HepG2 (cell line): Measurements from ENCODE around the gene ITGB5. TPM values are rescaled to one million over a fixed set of nuclear protein-coding genes. Genes with fewer than 3 reads are reported as not detected.

Experiments
- ASH2L ChIP-seq: fragments of 300-600, 200-600 bp; sonication (generic); IDR thresholded peaks from 2 replicates; pipeline ENCODE4 v1.7.0; 2017; ENCODE audit warnings: low read depth, mild to moderate bottlenecking, moderate library complexity, mixed read lengths, low read length; ENCODE audit not compliant: insufficient read length
- CTCF ChIP-seq: sonication (generic); formaldehyde crosslinking; IDR thresholded peaks from 2 replicates; pipeline ENCODE4 v1.5.0; 2020; ENCODE audit warnings: mild to moderate bottlenecking, missing genetic modification reagents, moderate library complexity
- FOXJ3 ChIP-seq: sonication (generic); formaldehyde crosslinking; IDR thresholded peaks from 2 replicates; pipeline ENCODE4 v1.4.0; 2020; ENCODE audit warnings: missing genetic modification reagents, mild to moderate bottlenecking, borderline replicate concordance
- GTF2F1 ChIP-seq: fragments of 150-350 bp; IDR thresholded peaks from 2 replicates; pipeline ENCODE4 v1.6.1; 2014; ENCODE audit warnings: low read length
- HMG20B ChIP-seq: conservative IDR thresholded peaks from 2 replicates; pipeline ENCODE4 v1.6.1; 2016; ENCODE audit warnings: missing genetic modification reagents, missing compliant biosample characterization
- KLF12 ChIP-seq: sonication (generic); formaldehyde crosslinking; IDR thresholded peaks from 2 replicates; pipeline ENCODE4 v1.4.0; 2020; ENCODE audit warnings: missing genetic modification reagents, borderline replicate concordance
- PCBP1 ChIP-seq: fragments of 200-400 bp; formaldehyde crosslinking; IDR thresholded peaks from 2 replicates; pipeline ENCODE4 v1.6.1; 2017; ENCODE audit warnings: mild to moderate bottlenecking, low read depth, low read length, borderline replicate concordance
- PHF20 ChIP-seq: sonication (generic); formaldehyde crosslinking; IDR thresholded peaks from 2 replicates; pipeline ENCODE4 v1.5.0; 2020; ENCODE audit warnings: mild to moderate bottlenecking, missing genetic modification reagents
- POLR2A ChIP-seq, 2 experiments: IDR thresholded peaks; 2 replicates each; pipeline ENCODE4 v1.6.1; 2011; ENCODE audit warnings: low read depth in 2 of 2, low read length in 2 of 2, mild to moderate bottlenecking in 1 of 2, moderate library complexity in 1 of 2; ENCODE audit not compliant: insufficient read depth in 1 of 2
- RBM22 ChIP-seq: fragments of 200-400 bp; formaldehyde crosslinking; optimal IDR thresholded peaks from 2 replicates; pipeline ENCODE3; 2017; ENCODE audit warnings: mild to moderate bottlenecking, low read length, moderate library complexity
- SMC3 ChIP-seq: IDR thresholded peaks from 2 replicates; pipeline ENCODE4 v1.6.1; 2011; ENCODE audit warnings: low read length, improper control_type of control experiment
- TARDBP ChIP-seq: sonication (generic); formaldehyde crosslinking; IDR thresholded peaks from 2 replicates; pipeline ENCODE4 v1.8.0; 2022; ENCODE audit warnings: mild to moderate bottlenecking, missing genetic modification reagents
- TBL1XR1 ChIP-seq: fragments of 150-350 bp; IDR thresholded peaks from 2 replicates; pipeline ENCODE4 v1.6.1; 2014; ENCODE audit warnings: borderline replicate concordance, low read length; ENCODE audit not compliant: partially characterized antibody
- TSC22D2 ChIP-seq: sonication (generic); formaldehyde crosslinking; IDR thresholded peaks from 2 replicates; pipeline ENCODE4 v1.5.1; 2020; ENCODE audit warnings: missing genetic modification reagents, mild to moderate bottlenecking, borderline replicate concordance
- ZNF224 ChIP-seq: sonication (generic); formaldehyde crosslinking; IDR thresholded peaks from 2 replicates; pipeline ENCODE4 v1.5.0; 2020; ENCODE audit warnings: mild to moderate bottlenecking, missing genetic modification reagents
- ZNF547 ChIP-seq: sonication (generic); formaldehyde crosslinking; IDR thresholded peaks from 2 replicates; pipeline ENCODE4 v1.5.1; 2020; ENCODE audit warnings: mild to moderate bottlenecking, missing genetic modification reagents
- ZNF550 ChIP-seq: sonication (generic); formaldehyde crosslinking; IDR thresholded peaks from 2 replicates; pipeline ENCODE4 v1.4.0; 2020; ENCODE audit warnings: mild to moderate bottlenecking, missing genetic modification reagents, borderline replicate concordance
- ZNF577 ChIP-seq: sonication (generic); formaldehyde crosslinking; IDR thresholded peaks from 2 replicates; pipeline ENCODE4 v1.4.0; 2020; ENCODE audit warnings: mild to moderate bottlenecking, low read depth, missing genetic modification reagents, borderline replicate concordance
- ZNF614 ChIP-seq: IDR thresholded peaks from 2 replicates; pipeline ENCODE4 v1.6.1; 2018; ENCODE audit warnings: missing biosample characterization, missing genetic modification reagents, inconsistent platforms, borderline replicate concordance
- ZNF687 ChIP-seq: sonication (generic); formaldehyde crosslinking; IDR thresholded peaks from 2 replicates; pipeline ENCODE4 v1.5.1; 2020; ENCODE audit warnings: mild to moderate bottlenecking, missing genetic modification reagents, moderate library complexity
- polyA plus RNA-seq, 8 experiments: library from polyadenylated mRNA; depleted of rRNA in 3 of 8; stranded (reverse) in 7 of 8; unstranded in 1 of 8; fragments of >200 nt; fragmentation: Illumina TruSeq in 4 of 8; extraction: Trizol in 4 of 8; gene quantifications; 2 replicates each; pipeline versions ENCODE4 v1.2.1 to v1.2.3, GENCODE V29; 2011 to 2016; ENCODE audit warnings: low read depth in 4 of 8, missing spikeins in 1 of 8, mixed read lengths in 1 of 8; ENCODE audit not compliant: insufficient read depth in 1 of 8
- total RNA-seq, 5 experiments: library from RNA; depleted of rRNA; stranded (reverse); fragments of >200 nt; fragmentation: Illumina TruSeq; extraction: Trizol; gene quantifications; 2 replicates each; pipeline ENCODE4 v1.2.3, GENCODE V29; 2016; ENCODE audit warnings: low read depth in 1 of 5
- TF ChIP-seq, protein P1 (sequence below): sonication (generic); IDR thresholded peaks from 2 replicates; pipeline ENCODE4 v1.6.1; 2016; ENCODE audit warnings: low read depth, borderline replicate concordance

ITGB5 gene
- total and polyA plus RNA-seq, 2 of the 13 experiments (the other 11 are each of a cell fraction or from before 2014, with no cell fraction given) = 74.1 to 343 TPM

DNA sequence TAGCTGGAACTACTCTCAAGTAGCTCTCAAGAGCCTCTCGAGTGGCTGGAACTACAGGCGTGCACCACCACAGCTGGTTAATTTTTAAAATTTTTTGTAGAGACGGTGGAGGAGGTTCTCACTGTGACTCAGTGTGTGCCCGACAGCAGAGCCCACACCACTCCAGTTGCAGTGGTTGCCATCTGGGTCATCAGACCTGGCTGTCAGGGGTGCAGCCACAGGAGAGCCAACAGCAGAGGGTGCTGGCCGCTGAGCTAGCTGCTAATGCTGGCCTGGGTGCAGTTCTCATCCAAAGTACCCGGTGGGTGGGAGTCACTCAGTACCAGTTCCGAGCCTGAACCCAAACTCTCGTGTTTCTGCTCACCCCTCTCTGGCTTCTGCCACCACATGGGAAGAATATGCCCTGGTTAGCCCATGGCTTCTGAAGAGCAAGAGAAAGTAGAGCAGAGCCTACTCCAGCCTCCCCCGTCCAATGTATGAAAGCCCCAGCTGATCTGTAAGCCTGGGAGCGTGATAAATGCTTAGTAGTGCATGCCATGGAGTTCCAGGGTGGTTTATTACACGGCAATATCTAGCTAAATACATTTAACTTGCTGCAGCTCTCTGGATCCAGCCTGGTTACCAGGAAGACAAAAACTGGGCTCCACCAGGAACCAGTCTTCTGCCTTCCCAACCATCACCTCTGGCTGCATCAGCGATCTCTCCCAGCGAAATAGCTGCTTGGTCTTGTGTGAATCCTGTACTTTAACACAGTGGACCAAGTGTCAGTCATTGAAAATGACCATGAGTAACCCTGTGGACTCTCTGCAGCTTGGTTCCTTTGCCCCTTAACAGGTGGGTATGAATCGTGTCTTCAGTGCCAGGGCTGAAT lies 139.8 kb downstream of the ITGB5 start (continued):
- TF ChIP-seq ZNF687 (no peak), PCBP1 (no peak), KLF12 (CRISPR knock-in tag) (no peak), SMC3 (no peak), RBM22 (peak; percentile 83), ZNF550 (CRISPR knock-in tag) (no peak), TSC22D2 (CRISPR knock-in tag) (no peak), ZNF224 (CRISPR knock-in tag) (no peak), HMG20B (CRISPR knock-in tag) (no peak), TARDBP (CRISPR knock-in tag) (0 out of 2 replicates have a peak, but pooled peaks have one; percentile 32), TBL1XR1 (no peak), PHF20 (CRISPR knock-in tag) (no peak), GTF2F1 (no peak), CTCF (CRISPR knock-in tag) (peak; percentile 22; the same call in 1 of the 2 replicates), ZNF577 (CRISPR knock-in tag) (no peak), ZNF614 (CRISPR knock-in tag) (no peak), POLR2A (IDR thresholded peaks at IDR 0.05; ENCODE audit: insufficient read depth in 1 of 2, low read depth in 2 of 2, low read length in 2 of 2) (0 out of 4 replicates have a peak, but pooled peaks of 1 of the 2 experiments have one; percentile 24), ZNF547 (CRISPR knock-in tag) (no peak), FOXJ3 (no peak), ASH2L (no peak)
- TF ChIP-seq, protein P1, sequence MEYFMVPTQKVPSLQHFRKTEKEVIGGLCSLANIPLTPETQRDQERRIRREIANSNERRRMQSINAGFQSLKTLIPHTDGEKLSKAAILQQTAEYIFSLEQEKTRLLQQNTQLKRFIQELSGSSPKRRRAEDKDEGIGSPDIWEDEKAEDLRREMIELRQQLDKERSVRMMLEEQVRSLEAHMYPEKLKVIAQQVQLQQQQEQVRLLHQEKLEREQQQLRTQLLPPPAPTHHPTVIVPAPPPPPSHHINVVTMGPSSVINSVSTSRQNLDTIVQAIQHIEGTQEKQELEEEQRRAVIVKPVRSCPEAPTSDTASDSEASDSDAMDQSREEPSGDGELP = no peak
